Measurements from ENCODE around the gene ADAMTS1. TPM values are rescaled to one million over a fixed set of nuclear protein-coding genes. Genes with fewer than 3 reads are reported as not detected.
A peak's percentile ranks its signal among the peaks of the same experiment; 100 is the strongest.

The ADAMTS1 gene
- total and polyA plus RNA-seq, 2 experiments from 2014 or later, result 110 to 136 TPM

DNA sequence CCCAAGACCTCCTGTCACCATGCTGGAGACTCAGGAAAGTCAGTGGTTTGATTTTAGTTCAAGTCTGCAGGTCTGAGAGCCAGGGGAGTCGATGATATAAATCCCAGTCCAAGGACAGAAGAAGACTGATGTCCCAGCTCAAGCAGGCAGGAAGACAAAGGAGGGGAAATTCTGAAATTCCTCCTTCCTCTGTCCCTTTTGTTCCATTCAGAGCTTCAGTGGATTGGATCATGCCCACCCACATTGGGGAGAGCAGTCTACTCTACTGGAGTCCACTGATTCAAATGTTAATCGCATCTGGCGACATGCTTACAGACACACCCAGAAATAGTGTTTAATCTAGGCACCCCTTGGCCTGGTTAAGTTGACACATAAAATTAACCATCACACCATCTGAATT, 7.2 kb upstream of the ADAMTS1 start:
- DNase-seq (ENCODE audit: low spot score), result no peak

DNA sequence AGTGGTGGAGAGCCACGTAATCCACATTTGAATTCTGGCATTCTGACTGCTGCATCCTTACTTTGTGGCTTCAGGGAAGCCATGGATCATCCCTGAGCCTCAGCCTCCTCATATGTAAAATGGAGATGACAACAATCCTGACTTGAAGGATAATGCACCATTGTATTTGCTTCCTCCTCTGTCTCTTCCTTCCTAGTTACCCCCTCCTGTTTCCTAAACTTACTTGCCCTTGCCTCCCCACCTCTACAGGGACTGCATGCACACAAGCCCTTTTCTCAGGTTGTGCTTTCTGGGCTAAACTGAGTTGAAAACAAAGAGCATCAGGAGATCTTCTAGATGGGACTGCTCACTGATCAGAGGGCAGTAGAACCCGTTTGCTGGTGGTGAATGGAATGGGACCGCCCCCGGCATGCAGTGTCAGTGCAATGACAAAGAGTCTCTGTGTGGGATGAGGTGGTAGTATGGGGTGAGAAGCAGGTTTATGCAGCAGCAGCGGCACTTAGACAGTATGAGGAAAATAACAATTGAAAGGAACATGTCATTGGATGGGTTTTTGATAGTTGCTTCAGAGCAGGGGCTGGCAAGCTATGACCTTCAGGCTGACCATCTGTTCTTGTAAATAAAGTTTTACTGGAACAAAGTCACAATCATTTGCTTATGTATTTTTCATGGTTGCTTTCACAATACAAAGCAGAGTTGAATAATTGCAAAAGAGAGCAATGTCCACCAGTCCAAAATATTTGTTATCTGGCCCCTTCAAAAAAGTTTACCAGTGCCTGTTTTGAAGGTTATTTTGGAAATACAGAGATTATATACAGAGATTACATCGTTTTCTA, 6.1 kb upstream of the ADAMTS1 start:
- Histone ChIP-seq H3K36me3 (replicated peaks; ENCODE audit: insufficient read depth, low read depth) (no peaks in the 10 kb centered on the region), H3K27me3 (no peaks in the 10 kb centered on the region), H3K9me2 (replicated peaks; ENCODE audit: insufficient read depth) (no peaks in the 10 kb centered on the region), H2AFZ (no peak overlapping the region), H3K9me3 (ENCODE audit: low read depth) (no peaks in the 10 kb centered on the region), H3K79me2 (no peaks in the 10 kb centered on the region), H3K4me1 (ENCODE audit: insufficient read depth) (no peaks in the 10 kb centered on the region), H3K27ac (no peak overlapping the region), H4K20me1 (ENCODE audit: insufficient read depth, poor library complexity, severe bottlenecking) (no peaks in the 10 kb centered on the region), H3K4me3 (no peak overlapping the region), H3K4me2 (no peak overlapping the region)
- DNase-seq (ENCODE audit: low spot score), result no peak
- 77% methylated on average over 6 of the region's 6 CpGs for WGBS (ENCODE audit: low lambda C conversion rate, missing lambda C conversion rate)
- no peak for TF ChIP-seq EZH2 (IDR thresholded peaks at IDR 0.05; ENCODE audit: borderline replicate concordance)
- TF ChIP-seq, protein P1, sequence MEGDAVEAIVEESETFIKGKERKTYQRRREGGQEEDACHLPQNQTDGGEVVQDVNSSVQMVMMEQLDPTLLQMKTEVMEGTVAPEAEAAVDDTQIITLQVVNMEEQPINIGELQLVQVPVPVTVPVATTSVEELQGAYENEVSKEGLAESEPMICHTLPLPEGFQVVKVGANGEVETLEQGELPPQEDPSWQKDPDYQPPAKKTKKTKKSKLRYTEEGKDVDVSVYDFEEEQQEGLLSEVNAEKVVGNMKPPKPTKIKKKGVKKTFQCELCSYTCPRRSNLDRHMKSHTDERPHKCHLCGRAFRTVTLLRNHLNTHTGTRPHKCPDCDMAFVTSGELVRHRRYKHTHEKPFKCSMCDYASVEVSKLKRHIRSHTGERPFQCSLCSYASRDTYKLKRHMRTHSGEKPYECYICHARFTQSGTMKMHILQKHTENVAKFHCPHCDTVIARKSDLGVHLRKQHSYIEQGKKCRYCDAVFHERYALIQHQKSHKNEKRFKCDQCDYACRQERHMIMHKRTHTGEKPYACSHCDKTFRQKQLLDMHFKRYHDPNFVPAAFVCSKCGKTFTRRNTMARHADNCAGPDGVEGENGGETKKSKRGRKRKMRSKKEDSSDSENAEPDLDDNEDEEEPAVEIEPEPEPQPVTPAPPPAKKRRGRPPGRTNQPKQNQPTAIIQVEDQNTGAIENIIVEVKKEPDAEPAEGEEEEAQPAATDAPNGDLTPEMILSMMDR (IDR thresholded peaks at IDR 0.05; ENCODE audit: poor library complexity), result no peak
- TF ChIP-seq EZH2phosphoT487 (IDR thresholded peaks at IDR 0.05; ENCODE audit: low read depth, severe bottlenecking, unreplicated experiment), result no peak

More for the DNA sequence above, 7.2 kb upstream of the ADAMTS1 start:
- 92% methylated on average over 3 of the region's 3 CpGs for WGBS (ENCODE audit: low lambda C conversion rate, missing lambda C conversion rate)
- Histone ChIP-seq H3K4me1 (ENCODE audit: insufficient read depth) (no peaks in the 10 kb centered on the region), H3K4me3 (no peak overlapping the region), H3K79me2 (no peaks in the 10 kb centered on the region), H3K9me3 (ENCODE audit: low read depth) (no peaks in the 10 kb centered on the region), H3K9me2 (replicated peaks; ENCODE audit: insufficient read depth) (no peaks in the 10 kb centered on the region), H2AFZ (no peak overlapping the region), H3K27ac (no peak overlapping the region), H4K20me1 (ENCODE audit: insufficient read depth, poor library complexity, severe bottlenecking) (no peaks in the 10 kb centered on the region), H3K27me3 (no peaks in the 10 kb centered on the region), H3K4me2 (no peak overlapping the region), H3K36me3 (replicated peaks; ENCODE audit: insufficient read depth, low read depth) (no peaks in the 10 kb centered on the region)
- TF ChIP-seq EZH2phosphoT487 (IDR thresholded peaks at IDR 0.05; ENCODE audit: low read depth, severe bottlenecking, unreplicated experiment) (no peak), EZH2 (IDR thresholded peaks at IDR 0.05; ENCODE audit: borderline replicate concordance) (no peak)
- TF ChIP-seq, protein P1 (IDR thresholded peaks at IDR 0.05; ENCODE audit: poor library complexity), result no peak

DNA sequence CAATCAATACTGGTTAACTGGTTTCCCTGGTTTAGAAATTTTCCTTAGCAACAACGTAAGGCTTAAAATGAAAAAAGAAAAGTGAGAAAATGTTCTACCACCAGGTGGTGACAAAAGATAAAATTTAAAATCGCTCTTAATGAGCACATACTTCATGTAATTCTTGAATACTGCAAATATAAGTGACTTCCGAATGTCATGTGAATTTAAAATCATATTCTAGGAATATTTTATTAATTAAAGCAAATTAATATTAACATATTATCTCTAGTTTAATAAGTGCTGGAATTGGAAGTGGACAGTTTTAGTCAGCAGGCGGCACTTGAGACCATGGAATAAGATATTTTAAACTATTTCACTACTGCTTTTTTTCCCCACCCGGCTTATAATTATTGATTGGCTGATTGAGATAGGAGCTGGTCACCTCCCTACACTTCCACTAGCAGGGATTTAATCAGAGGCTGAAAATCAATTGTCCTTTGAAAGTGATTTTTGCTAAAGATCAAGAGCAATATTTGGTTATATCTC, 5.0 kb upstream of the ADAMTS1 start:
- Histone ChIP-seq H2AFZ (no peak overlapping the region), H3K27me3 (no peaks in the 10 kb centered on the region), H3K4me2 (peak overlapping the region; percentile 57), H3K4me1 (ENCODE audit: insufficient read depth) (no peaks in the 10 kb centered on the region), H3K9me2 (replicated peaks; ENCODE audit: insufficient read depth) (no peaks in the 10 kb centered on the region), H3K4me3 (no peak overlapping the region), H4K20me1 (ENCODE audit: insufficient read depth, poor library complexity, severe bottlenecking) (no peaks in the 10 kb centered on the region), H3K9me3 (ENCODE audit: low read depth) (no peaks in the 10 kb centered on the region), H3K79me2 (no peaks in the 10 kb centered on the region), H3K27ac (no peak overlapping the region), H3K36me3 (replicated peaks; ENCODE audit: insufficient read depth, low read depth) (no peaks in the 10 kb centered on the region)
- DNase-seq (ENCODE audit: low spot score), result peak; percentile 37
- 19% methylated on average over 5 of the region's 5 CpGs for WGBS (ENCODE audit: low lambda C conversion rate, missing lambda C conversion rate)
- TF ChIP-seq EZH2phosphoT487 (IDR thresholded peaks at IDR 0.05; ENCODE audit: low read depth, severe bottlenecking, unreplicated experiment), result no peak
- TF ChIP-seq, protein P1 (IDR thresholded peaks at IDR 0.05; ENCODE audit: poor library complexity), result peak; percentile 98
